ENCODE results near the gene PXT1.

GRCh38 chr6:36362551-36363370, 79.9 kb downstream of the PXT1 start:
- TF ChIP-seq TAF1 (conservative IDR thresholded peaks at IDR 0.05) (no peak), JUND (IDR thresholded peaks at IDR 0.05) (no peak), FOXA1 (IDR thresholded peaks at IDR 0.05) (no peak), YY1 (IDR thresholded peaks at IDR 0.05) (no peak), ATF3 (IDR thresholded peaks at IDR 0.05) (no peak), CTCF (IDR thresholded peaks at IDR 0.05; ENCODE audit: low read depth, low read length, missing input control) (no peak), MAX (IDR thresholded peaks at IDR 0.05) (no peak), RAD21 (IDR thresholded peaks at IDR 0.05) (no peak), EGR1 (IDR thresholded peaks at IDR 0.05; ENCODE audit: low read depth in 2 of 2) (no peak)
